IMR-90 (cell line): ENCODE measurements around the gene BACE1-AS. TPM values are rescaled to one million over a fixed set of nuclear protein-coding genes. Genes with fewer than 3 reads are reported as not detected.
"Not testable (repeated sequence)": the region's sequence is repeated elsewhere in the genome, so short reads cannot be mapped to it uniquely, and the experiment has no call there.

Source experiments
- ATAC-seq: fragments of 200-7000 bp; cut with Tn5 transposase; 2 replicates; pipeline ENCODE4 v1.9.1; 2020; ENCODE audit warnings: low read depth, mild to moderate bottlenecking, moderate library complexity
- BruUV-seq: library from RNA; stranded (reverse); fragments of 400-500 nt; replicated peaks from 2 replicates; lab custom pipeline; 2021; lab: Mats Ljungman, UMichigan
- CTCF ChIA-PET: fragments of 300-600 bp; formaldehyde crosslinking; extraction: SDS; loops from one replicate; lab custom pipeline; 2021; ENCODE audit warnings: antibody characterized with exemption; lab: Yijun Ruan, JAX
- POLR2A ChIA-PET: fragments of 300-600 bp; sonication (Branson Sonifier 250); formaldehyde crosslinking; loops from one replicate; lab custom pipeline; 2022; ENCODE audit warnings: antibody characterized with exemption; ENCODE audit not compliant: unreplicated experiment; lab: Charles Lee
- DNase-seq: peaks from one replicate; pipeline ENCODE4 v3.0.0; 2013
- H2AFZ ChIP-seq: replicated peaks from 2 replicates; pipeline ENCODE3; 2013; ENCODE audit warnings: low read length, mild to moderate bottlenecking; ENCODE audit not compliant: poor library complexity
- H2AK5ac ChIP-seq: 2 replicates; pipeline ENCODE4 v1.6.1; 2013; ENCODE audit warnings: low read depth, low read length, inconsistent platforms
- H2AK9ac ChIP-seq: replicated peaks from 2 replicates; pipeline ENCODE3; 2013; ENCODE audit warnings: mild to moderate bottlenecking, low read depth, low read length, moderate library complexity; ENCODE audit not compliant: poor library complexity
- H2BK120ac ChIP-seq: 2 replicates; pipeline ENCODE4 v1.6.1; 2013; ENCODE audit warnings: low read depth, low read length, inconsistent platforms
- H2BK15ac ChIP-seq: 3 replicates; pipeline ENCODE4 v1.6.1; 2013; ENCODE audit warnings: low read depth, low read length, inconsistent platforms
- H2BK20ac ChIP-seq: 2 replicates; pipeline ENCODE4 v1.6.1; 2013; ENCODE audit warnings: low read depth, mild to moderate bottlenecking, inconsistent platforms, low read length, moderate library complexity
- H2BK5ac ChIP-seq: 2 replicates; pipeline ENCODE4 v1.6.1; 2013; ENCODE audit warnings: mild to moderate bottlenecking, low read depth, low read length, inconsistent platforms; ENCODE audit not compliant: poor library complexity, severe bottlenecking
- H3K14ac ChIP-seq: replicated peaks from 2 replicates; pipeline ENCODE4 v1.6.1; 2013; ENCODE audit warnings: low read depth, low read length, inconsistent platforms
- H3K18ac ChIP-seq: 2 replicates; pipeline ENCODE4 v1.6.1; 2013; ENCODE audit warnings: low read depth, low read length, control low read depth
- H3K23ac ChIP-seq: 2 replicates; pipeline ENCODE4 v1.6.1; 2013; ENCODE audit warnings: low read depth, low read length, inconsistent platforms
- H3K27ac ChIP-seq: 2 replicates; pipeline ENCODE4 v1.5.1; 2013; ENCODE audit warnings: mild to moderate bottlenecking, control low read depth, low read length; ENCODE audit not compliant: insufficient read depth
- H3K27me3 ChIP-seq: 2 replicates; pipeline ENCODE4 v1.6.1; 2013; ENCODE audit warnings: low read length; ENCODE audit not compliant: control insufficient read depth, insufficient read depth
- H3K36me3 ChIP-seq: 2 replicates; pipeline ENCODE4 v1.6.1; 2013; ENCODE audit warnings: low read length, mixed read lengths; ENCODE audit not compliant: control insufficient read depth, insufficient read depth
- H3K4ac ChIP-seq: 2 replicates; pipeline ENCODE4 v1.6.1; 2013; ENCODE audit warnings: low read depth, low read length, inconsistent platforms
- H3K4me1 ChIP-seq: 2 replicates; pipeline ENCODE4 v1.6.1; 2013; ENCODE audit warnings: low read length, mixed read lengths; ENCODE audit not compliant: control insufficient read depth, insufficient read depth
- H3K4me2 ChIP-seq: 2 replicates; pipeline ENCODE4 v1.6.1; 2013; ENCODE audit warnings: low read depth, mild to moderate bottlenecking, control low read depth, low read length, moderate library complexity
- H3K4me3 ChIP-seq: 2 replicates; pipeline ENCODE4 v1.5.1; 2013; ENCODE audit warnings: low read depth, mild to moderate bottlenecking, control low read depth, low read length, moderate library complexity; ENCODE audit not compliant: insufficient read depth
- H3K56ac ChIP-seq: 2 replicates; pipeline ENCODE4 v1.6.1; 2013; ENCODE audit warnings: low read length, inconsistent platforms; ENCODE audit not compliant: insufficient read depth; ENCODE audit errors: extremely low read depth
- H3K79me1 ChIP-seq, 2 experiments: 2 replicates each; pipeline ENCODE4 v1.6.1; 2013; ENCODE audit warnings: low read length in 2 of 2, inconsistent platforms in 1 of 2, low read depth in 1 of 2
- H3K9ac ChIP-seq: 2 replicates; pipeline ENCODE4 v1.6.1; 2013; ENCODE audit warnings: low read depth, low read length, control low read depth
- H3K9me1 ChIP-seq: 2 replicates; pipeline ENCODE4 v1.6.1; 2013; ENCODE audit warnings: low read length, inconsistent platforms; ENCODE audit not compliant: insufficient read depth
- H3K9me3 ChIP-seq: 2 replicates; pipeline ENCODE4 v1.6.1; 2013; ENCODE audit warnings: low read length; ENCODE audit not compliant: control insufficient read depth, insufficient read depth
- H4K20me1 ChIP-seq: 2 replicates; pipeline ENCODE4 v1.6.1; 2013; ENCODE audit warnings: low read length, inconsistent platforms; ENCODE audit not compliant: insufficient read depth
- H4K5ac ChIP-seq: 2 replicates; pipeline ENCODE4 v1.6.1; 2013; ENCODE audit warnings: mild to moderate bottlenecking, low read depth, low read length, control low read depth
- H4K8ac ChIP-seq, 2 experiments: 2 replicates each; pipeline ENCODE4 v1.6.1; 2013; ENCODE audit warnings: low read depth in 2 of 2, low read length in 2 of 2, control low read depth in 1 of 2, inconsistent platforms in 1 of 2
- H4K91ac ChIP-seq: 2 replicates; pipeline ENCODE4 v1.6.1; 2013; ENCODE audit warnings: low read depth, low read length, inconsistent platforms; ENCODE audit not compliant: insufficient read depth
- CEBPB ChIP-seq: IDR thresholded peaks from 2 replicates; pipeline ENCODE4 v1.6.1; 2012; ENCODE audit warnings: low read depth, low read length, improper control_type of control experiment
- SMC3 ChIP-seq: fragments of 150-350 bp; IDR thresholded peaks from 2 replicates; pipeline ENCODE4 v1.6.1; 2016; ENCODE audit warnings: low read depth, mild to moderate bottlenecking, antibody characterized with exemption, low read length, moderate library complexity
- WGBS, 2 experiments: methylation state at CpG; one replicate each; pipeline versions ENCODE4 v1.1.5 to v1.1.7; 2013; ENCODE audit warnings: missing lambda C conversion rate in 2 of 2; ENCODE audit not compliant: insufficient read length in 1 of 2; ENCODE audit errors: extremely low coverage in 2 of 2; 5-methylcytosine and 5-hydroxymethylcytosine counted together
- dilution Hi-C: fragments of 300-500 bp; cut with HindIII; formaldehyde crosslinking; loops from one replicate; pipeline ENCODE4 v1.14.3; 2018; ENCODE audit warnings: low sequenced_read_pairs; ENCODE audit not compliant: unreplicated experiment
- in situ Hi-C: fragments of 300-500 bp; cut with MboI; formaldehyde crosslinking; loops from 3 replicates; pipeline ENCODE4 v1.14.3; 2019; ENCODE audit warnings: low sequenced_read_pairs, inconsistent platforms, mixed read lengths
- intact Hi-C: fragments of 100-400 bp; cut with micrococcal nuclease; formaldehyde crosslinking; loops from 2 replicates; pipeline ENCODE4 v1.10.0; 2022
- polyA plus RNA-seq, 3 experiments: library from polyadenylated mRNA; depleted of rRNA; stranded (reverse); fragments of >200 nt; gene quantifications; 2 replicates each; pipeline ENCODE4 v1.2.3, GENCODE V29; 2012; ENCODE audit warnings: low replicate concordance in 1 of 3
- total RNA-seq: library from RNA; depleted of rRNA; stranded (reverse); fragments of >200 nt; gene quantifications from 2 replicates; pipeline ENCODE4 v1.2.3, GENCODE V29; 2012

Gene BACE1-AS
- total and polyA plus RNA-seq, 2 of the 4 experiments (the other 2 are of a cell fraction) = 2.7 to 2.9 TPM

GRCh38 chr11:117259417-117259816, 31.7 kb upstream of the BACE1-AS start:
- TF ChIP-seq SMC3 (no peak), CEBPB (peak; percentile 93)
- peaks cover 2% of the 10 kb centered on the region; the same call in 1 of the 2 replicates for H3K4me1 ChIP-seq
- POLR2A ChIA-PET = no interaction called here
- H3K23ac ChIP-seq = no peak overlapping the region
- intact Hi-C loops (no loop called here), in situ Hi-C loops (no loop called here), dilution Hi-C loops (no loop called here)
- H2AFZ ChIP-seq = no peak overlapping the region
- H3K36me3 ChIP-seq = peaks cover 10% of the 10 kb centered on the region
- H3K56ac ChIP-seq = no peak overlapping the region
- H4K5ac ChIP-seq = no peak overlapping the region
- no peaks in the 10 kb centered on the region for H3K27me3 ChIP-seq
- no TSS peak for BruUV-seq
- DNase-seq (peak; percentile 79), ATAC-seq (peak; percentile 83)
- H2BK15ac ChIP-seq = no peak overlapping the region
- H3K4me2 ChIP-seq = no peak overlapping the region
- H2BK20ac ChIP-seq = no peak overlapping the region
- no peak overlapping the region for H3K9ac ChIP-seq
- peaks cover 10% of the 10 kb centered on the region in 2 experiments; a peak in 3 of 4 replicates for H3K79me1 ChIP-seq
- no peak overlapping the region for H4K91ac ChIP-seq
- WGBS, 2 experiments = no CpG with 5 or more reads among the region's 1 CpG
- H2AK9ac ChIP-seq = no peak overlapping the region
- H2BK5ac ChIP-seq = peak overlapping the region; percentile 53
- peaks cover 3% of the 10 kb centered on the region; the same call in 1 of the 2 replicates for H3K9me1 ChIP-seq
- peak overlapping the region; percentile 33; the same call in 1 of the 2 replicates for H3K27ac ChIP-seq
- no peak overlapping the region for H4K8ac ChIP-seq
- no peak overlapping the region for H2BK120ac ChIP-seq
- H3K4me3 ChIP-seq = no peak overlapping the region
- H2AK5ac ChIP-seq = no peak overlapping the region
- H3K4ac ChIP-seq = no peak overlapping the region
- 0 out of 2 replicates have a peak, but pooled peaks cover 3% of the 10 kb centered on the region for H4K20me1 ChIP-seq
- no peaks in the 10 kb centered on the region for H3K9me3 ChIP-seq
- H3K14ac ChIP-seq = no peak overlapping the region
- CTCF ChIA-PET = no interaction called here
- H3K18ac ChIP-seq = no peak overlapping the region

GRCh38 chr11:117264624-117265323, 26.4 kb upstream of the BACE1-AS start:
- H3K4me1 ChIP-seq, H3K27ac ChIP-seq, H4K5ac ChIP-seq, H3K4ac ChIP-seq, DNase-seq, H4K91ac ChIP-seq, POLR2A ChIA-PET, H2BK15ac ChIP-seq, H2AK9ac ChIP-seq, H3K27me3 ChIP-seq, ATAC-seq, H3K9me3 ChIP-seq, intact Hi-C loops, H3K14ac ChIP-seq, H2AFZ ChIP-seq, H3K4me2 ChIP-seq, H3K9ac ChIP-seq, H3K56ac ChIP-seq, in situ Hi-C loops, H2AK5ac ChIP-seq, H2BK120ac ChIP-seq, H3K79me1 ChIP-seq, H2BK20ac ChIP-seq, dilution Hi-C loops, H4K20me1 ChIP-seq, H3K23ac ChIP-seq, BruUV-seq, H4K8ac ChIP-seq, H3K4me3 ChIP-seq, H2BK5ac ChIP-seq, H3K18ac ChIP-seq, H3K36me3 ChIP-seq, H3K9me1 ChIP-seq: not testable (repeated sequence)
- 90% methylated on average over 2 of the region's 7 CpGs; no CpG with 5 or more reads in 1 of the 2 experiments for WGBS, 2 experiments
- CTCF ChIA-PET = interaction anchor here (0.6 kb wide), 3 partner anchors 11 to 1612 kb away, joined by 3 to 5 read pairs (median 5); partner anchors contain the start of gene PCSK7
